ENCODE data around the gene FGD4.

Gene FGD4

DNA sequence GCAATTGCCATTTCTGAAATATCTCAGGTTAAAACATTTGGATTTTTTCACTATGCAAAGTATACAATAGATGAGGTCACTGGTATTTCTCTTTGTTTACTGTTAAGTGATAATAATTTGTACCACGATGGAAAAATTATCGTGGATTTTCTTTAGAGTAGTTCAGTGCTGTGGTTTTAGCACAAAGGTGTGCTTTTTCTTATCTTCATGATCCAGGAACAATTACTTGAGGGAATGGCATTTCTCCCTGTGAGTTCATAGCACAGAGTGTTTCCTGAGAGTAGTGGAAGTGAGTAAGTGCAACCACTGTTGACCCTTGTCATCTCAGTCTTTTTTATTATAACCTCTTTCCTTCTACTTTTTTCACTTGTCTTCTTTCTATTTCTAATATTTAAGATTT, 86.8 kb downstream of the FGD4 start:
- Histone ChIP-seq H2BK5ac (ENCODE audit: low read depth, low read length, poor library complexity, severe bottlenecking) (no peak overlapping the region), H3K4me2 (ENCODE audit: low read length, poor library complexity, severe bottlenecking) (no peak overlapping the region), H3K9ac (ENCODE audit: low read length) (no peak overlapping the region), H3K4ac (ENCODE audit: low read depth in 1 of 2, low read length in 2 of 2) (no peak overlapping the region), H3K23ac (ENCODE audit: low read length in 2 of 2) (no peak overlapping the region), H2BK12ac (ENCODE audit: low read length in 2 of 2) (no peak overlapping the region), H2BK120ac (ENCODE audit: low read depth, low read length) (no peak overlapping the region), H4K91ac (ENCODE audit: low read length) (no peak overlapping the region), H3K79me1 (replicated peaks; ENCODE audit: low read length, poor library complexity, severe bottlenecking) (no peaks in the 10 kb centered on the region), H3K27ac (ENCODE audit: low read length, poor library complexity, severe bottlenecking) (no peak overlapping the region), H2BK15ac (ENCODE audit: low read depth, poor library complexity, severe bottlenecking) (no peak overlapping the region), H3K9me3 (ENCODE audit: control insufficient read depth, low read length) (no peaks in the 10 kb centered on the region), H2AFZ (ENCODE audit: low read depth, low read length) (no peak overlapping the region), H3K18ac (ENCODE audit: low read depth in 1 of 2, low read length in 2 of 2) (no peak overlapping the region), H4K8ac (ENCODE audit: low read length) (no peak overlapping the region), H3K36me3 (ENCODE audit: control insufficient read depth in 1 of 2, insufficient read depth in 2 of 2, low read depth in 1 of 2, low read length in 2 of 2) (no peaks in the 10 kb centered on the region), H3K14ac (ENCODE audit: low read length in 2 of 2) (no peak overlapping the region), H3K27me3 (ENCODE audit: control insufficient read depth in 1 of 2, insufficient read depth in 1 of 2, low read length in 2 of 2) (no peaks in the 10 kb centered on the region), H2AK5ac (ENCODE audit: low read length, severe bottlenecking) (no peak overlapping the region), H3K4me3 (ENCODE audit: insufficient read depth in 1 of 2, low read depth in 1 of 2, low read length in 2 of 2) (no peak overlapping the region), H3K4me1 (ENCODE audit: control insufficient read depth, insufficient read depth, low read depth, low read length) (no peaks in the 10 kb centered on the region)
- 55% methylated on average over 2 of the region's 2 CpGs for WGBS
- DNase-seq = no peak

DNA sequence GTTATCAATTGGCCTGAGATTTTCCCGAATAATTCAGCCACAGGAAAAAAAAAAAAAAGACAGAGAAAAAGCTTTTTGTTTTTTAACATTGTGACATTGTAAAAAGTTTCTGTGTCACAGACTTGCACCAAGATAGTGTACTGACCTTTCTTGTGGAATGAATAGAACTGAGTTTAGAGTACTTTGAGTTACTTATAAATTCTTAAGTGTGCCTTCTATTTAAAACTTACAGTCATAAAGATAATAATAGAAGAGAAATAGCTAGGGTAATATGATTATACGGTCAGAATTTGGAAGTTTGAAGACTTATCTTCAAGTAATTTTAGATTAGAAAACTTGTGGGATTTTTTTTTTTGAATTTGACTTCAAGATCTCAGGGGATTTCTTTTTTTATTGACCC, 88.8 kb downstream of the FGD4 start:
- H3K79me1 ChIP-seq (replicated peaks; ENCODE audit: low read length, poor library complexity, severe bottlenecking) = peaks cover 1% of the 10 kb centered on the region
- H2AFZ ChIP-seq (ENCODE audit: low read depth, low read length) = no peak overlapping the region
- H3K4me2 ChIP-seq (ENCODE audit: low read length, poor library complexity, severe bottlenecking) = no peak overlapping the region
- no peak overlapping the region for H3K27ac ChIP-seq (ENCODE audit: low read length, poor library complexity, severe bottlenecking)
- DNase-seq = no peak
- H2AK5ac ChIP-seq (ENCODE audit: low read length, severe bottlenecking) = no peak overlapping the region
- H2BK120ac ChIP-seq (ENCODE audit: low read depth, low read length) = no peak overlapping the region
- no peak overlapping the region for H3K4ac ChIP-seq (ENCODE audit: low read depth in 1 of 2, low read length in 2 of 2)
- no peaks in the 10 kb centered on the region for H3K36me3 ChIP-seq (ENCODE audit: control insufficient read depth in 1 of 2, insufficient read depth in 2 of 2, low read depth in 1 of 2, low read length in 2 of 2)
- no peak overlapping the region for H4K91ac ChIP-seq (ENCODE audit: low read length)
- H3K4me1 ChIP-seq (ENCODE audit: control insufficient read depth, insufficient read depth, low read depth, low read length) = no peaks in the 10 kb centered on the region
- no peaks in the 10 kb centered on the region for H3K9me3 ChIP-seq (ENCODE audit: control insufficient read depth, low read length)
- H2BK15ac ChIP-seq (ENCODE audit: low read depth, poor library complexity, severe bottlenecking) = no peak overlapping the region
- no peak overlapping the region for H3K14ac ChIP-seq (ENCODE audit: low read length in 2 of 2)
- WGBS = 100% methylated on average over 2 of the region's 2 CpGs
- H4K8ac ChIP-seq (ENCODE audit: low read length) = no peak overlapping the region
- no peak overlapping the region for H2BK5ac ChIP-seq (ENCODE audit: low read depth, low read length, poor library complexity, severe bottlenecking)
- H2BK12ac ChIP-seq (ENCODE audit: low read length in 2 of 2) = no peak overlapping the region
- H3K18ac ChIP-seq (ENCODE audit: low read depth in 1 of 2, low read length in 2 of 2) = no peak overlapping the region
- H3K27me3 ChIP-seq (ENCODE audit: control insufficient read depth in 1 of 2, insufficient read depth in 1 of 2, low read length in 2 of 2) = no peaks in the 10 kb centered on the region
- no peak overlapping the region for H3K9ac ChIP-seq (ENCODE audit: low read length)
- no peak overlapping the region for H3K23ac ChIP-seq (ENCODE audit: low read length in 2 of 2)
- H3K4me3 ChIP-seq (ENCODE audit: insufficient read depth in 1 of 2, low read depth in 1 of 2, low read length in 2 of 2) = no peak overlapping the region

DNA sequence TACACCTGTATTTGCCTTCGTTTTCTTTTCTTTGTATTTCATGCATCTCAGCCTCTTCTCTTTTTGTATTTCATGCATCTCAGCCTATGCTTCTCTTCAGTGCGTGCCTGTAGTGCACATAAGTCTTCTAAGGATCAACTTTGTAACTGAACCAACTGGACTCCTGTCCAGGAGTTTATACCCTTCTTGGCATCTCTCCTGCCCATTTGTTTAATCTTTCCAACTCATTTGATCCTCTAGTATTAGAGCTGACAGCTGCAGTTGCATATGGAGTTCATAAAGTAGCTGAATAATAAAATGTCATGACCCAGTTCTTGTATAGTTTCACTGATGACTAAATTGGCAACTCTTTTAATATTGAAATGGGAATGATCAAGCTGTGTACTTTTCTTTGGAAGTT, 89.7 kb downstream of the FGD4 start:
- Histone ChIP-seq H3K36me3 (ENCODE audit: control insufficient read depth in 1 of 2, insufficient read depth in 2 of 2, low read depth in 1 of 2, low read length in 2 of 2) (no peaks in the 10 kb centered on the region), H2BK120ac (ENCODE audit: low read depth, low read length) (no peak overlapping the region)
- 76% methylated on average over 2 of the region's 2 CpGs for WGBS

DNA sequence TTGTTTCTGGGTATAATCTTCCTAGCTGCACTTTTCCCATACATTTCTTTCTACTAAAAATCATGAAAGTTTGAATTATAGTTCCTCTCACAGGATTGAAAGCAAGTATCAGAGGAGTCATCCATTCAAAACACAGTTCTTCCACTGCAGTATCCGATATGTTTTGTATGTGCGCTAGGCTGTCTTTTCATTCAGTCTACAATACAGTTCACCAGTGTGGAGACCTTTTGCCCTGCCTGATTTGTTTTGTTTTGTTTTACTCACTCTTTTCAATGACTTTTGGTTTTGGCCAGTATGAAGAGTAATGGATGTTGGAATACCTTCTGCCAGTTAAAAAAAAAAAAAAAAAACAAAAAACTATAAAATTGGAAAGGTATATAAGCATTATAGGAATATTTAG, 91.4 kb downstream of the FGD4 start:
- Histone ChIP-seq H3K23ac (ENCODE audit: low read length in 2 of 2) (no peak overlapping the region), H3K4me3 (ENCODE audit: insufficient read depth in 1 of 2, low read depth in 1 of 2, low read length in 2 of 2) (no peak overlapping the region), H3K14ac (ENCODE audit: low read length in 2 of 2) (no peak overlapping the region), H2BK15ac (ENCODE audit: low read depth, poor library complexity, severe bottlenecking) (no peak overlapping the region), H2BK12ac (ENCODE audit: low read length in 2 of 2) (no peak overlapping the region), H4K91ac (ENCODE audit: low read length) (no peak overlapping the region), H3K4me2 (ENCODE audit: low read length, poor library complexity, severe bottlenecking) (no peak overlapping the region), H2BK120ac (ENCODE audit: low read depth, low read length) (no peak overlapping the region), H3K4me1 (ENCODE audit: control insufficient read depth, insufficient read depth, low read depth, low read length) (no peaks in the 10 kb centered on the region), H3K9ac (ENCODE audit: low read length) (no peak overlapping the region), H3K27ac (ENCODE audit: low read length, poor library complexity, severe bottlenecking) (no peak overlapping the region), H3K36me3 (ENCODE audit: control insufficient read depth in 1 of 2, insufficient read depth in 2 of 2, low read depth in 1 of 2, low read length in 2 of 2) (no peaks in the 10 kb centered on the region), H3K4ac (ENCODE audit: low read depth in 1 of 2, low read length in 2 of 2) (no peak overlapping the region), H2AK5ac (ENCODE audit: low read length, severe bottlenecking) (no peak overlapping the region), H4K8ac (ENCODE audit: low read length) (no peak overlapping the region), H2AFZ (ENCODE audit: low read depth, low read length) (no peak overlapping the region), H3K18ac (ENCODE audit: low read depth in 1 of 2, low read length in 2 of 2) (no peak overlapping the region), H2BK5ac (ENCODE audit: low read depth, low read length, poor library complexity, severe bottlenecking) (no peak overlapping the region), H3K27me3 (ENCODE audit: control insufficient read depth in 1 of 2, insufficient read depth in 1 of 2, low read length in 2 of 2) (no peaks in the 10 kb centered on the region), H3K79me1 (replicated peaks; ENCODE audit: low read length, poor library complexity, severe bottlenecking) (peaks cover 5% of the 10 kb centered on the region), H3K9me3 (ENCODE audit: control insufficient read depth, low read length) (no peaks in the 10 kb centered on the region)
- no peak for DNase-seq
- whole genome bisulfite sequencing = 100% methylated on average over 2 of the region's 2 CpGs

More for the DNA sequence above, 89.7 kb downstream of the FGD4 start:
- Histone ChIP-seq H2BK12ac (ENCODE audit: low read length in 2 of 2) (no peak overlapping the region), H3K4me2 (ENCODE audit: low read length, poor library complexity, severe bottlenecking) (no peak overlapping the region), H2AK5ac (ENCODE audit: low read length, severe bottlenecking) (no peak overlapping the region), H3K79me1 (replicated peaks; ENCODE audit: low read length, poor library complexity, severe bottlenecking) (peaks cover 1% of the 10 kb centered on the region), H3K27ac (ENCODE audit: low read length, poor library complexity, severe bottlenecking) (no peak overlapping the region), H2AFZ (ENCODE audit: low read depth, low read length) (no peak overlapping the region), H4K91ac (ENCODE audit: low read length) (no peak overlapping the region), H3K27me3 (ENCODE audit: control insufficient read depth in 1 of 2, insufficient read depth in 1 of 2, low read length in 2 of 2) (no peaks in the 10 kb centered on the region), H3K9me3 (ENCODE audit: control insufficient read depth, low read length) (no peaks in the 10 kb centered on the region), H4K8ac (ENCODE audit: low read length) (no peak overlapping the region), H2BK5ac (ENCODE audit: low read depth, low read length, poor library complexity, severe bottlenecking) (no peak overlapping the region), H3K4me1 (ENCODE audit: control insufficient read depth, insufficient read depth, low read depth, low read length) (no peaks in the 10 kb centered on the region), H3K9ac (ENCODE audit: low read length) (no peak overlapping the region), H3K4ac (ENCODE audit: low read depth in 1 of 2, low read length in 2 of 2) (no peak overlapping the region), H2BK15ac (ENCODE audit: low read depth, poor library complexity, severe bottlenecking) (no peak overlapping the region), H3K18ac (ENCODE audit: low read depth in 1 of 2, low read length in 2 of 2) (no peak overlapping the region), H3K23ac (ENCODE audit: low read length in 2 of 2) (no peak overlapping the region), H3K4me3 (ENCODE audit: insufficient read depth in 1 of 2, low read depth in 1 of 2, low read length in 2 of 2) (no peak overlapping the region), H3K14ac (ENCODE audit: low read length in 2 of 2) (no peak overlapping the region)
- DNase-seq = no peak
